ENCODE results near the gene SS18L1.

The SS18L1 gene

DNA sequence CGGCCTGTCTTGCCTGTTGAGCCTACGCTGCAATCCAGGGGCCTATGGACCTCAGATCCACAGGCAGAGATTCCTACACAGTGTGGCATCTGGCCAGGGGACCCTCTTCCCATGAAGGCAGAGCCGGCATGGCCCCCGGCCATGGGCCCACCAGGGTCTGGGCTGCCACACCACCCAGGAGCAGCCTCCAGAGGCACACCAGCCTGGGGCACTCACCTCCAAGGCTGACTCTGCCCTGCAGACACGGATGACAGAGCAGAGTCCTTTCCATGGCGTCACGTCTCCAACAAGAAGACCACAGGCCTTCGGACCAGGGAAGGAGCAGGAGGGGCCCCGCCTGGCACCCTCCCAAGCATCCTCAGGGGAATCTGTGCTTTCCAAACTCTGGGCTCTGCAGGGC is 80.0 kb downstream of the SS18L1 start:
- no peak for DNase-seq (ENCODE audit: low read depth in 1 of 2, low spot score in 1 of 2)

DNA sequence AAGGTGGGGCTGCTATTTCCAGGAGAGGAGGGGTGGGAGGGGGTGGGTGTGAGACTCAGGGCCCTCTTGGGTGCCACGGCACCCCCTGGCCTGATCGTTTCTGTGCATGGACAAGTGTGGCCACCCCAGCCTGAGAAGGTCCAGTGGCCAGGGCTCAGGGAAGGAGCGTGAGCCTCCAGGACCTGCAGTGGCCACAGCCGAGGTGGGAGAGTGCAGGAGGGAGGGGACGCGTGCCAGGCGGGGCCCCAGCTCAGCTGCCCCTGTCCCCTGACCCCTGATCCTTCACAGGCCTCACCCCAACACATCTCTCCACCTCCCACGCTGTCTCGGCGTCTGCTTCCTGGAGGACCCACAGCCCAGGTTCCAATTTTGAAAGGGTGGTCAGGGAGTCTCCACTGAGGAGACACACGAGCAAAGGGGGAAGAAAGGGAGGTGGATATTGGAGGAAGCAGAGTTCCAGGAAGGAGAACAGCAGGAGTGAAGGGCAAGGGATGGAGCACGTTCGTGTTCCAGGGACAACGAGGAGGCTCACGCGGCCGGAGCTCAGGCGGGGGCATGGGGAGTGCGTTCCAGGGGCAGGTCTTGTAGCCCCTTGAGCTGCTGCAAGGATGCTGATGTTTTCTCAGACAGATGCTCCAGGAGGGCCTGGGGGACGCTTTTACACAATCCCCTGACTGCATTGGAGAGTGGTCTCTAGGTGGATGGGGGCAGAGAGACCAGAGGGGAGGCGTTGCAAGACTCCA is 80.7 kb downstream of the SS18L1 start:
- no peak for DNase-seq (ENCODE audit: low read depth in 1 of 2, low spot score in 1 of 2)

DNA sequence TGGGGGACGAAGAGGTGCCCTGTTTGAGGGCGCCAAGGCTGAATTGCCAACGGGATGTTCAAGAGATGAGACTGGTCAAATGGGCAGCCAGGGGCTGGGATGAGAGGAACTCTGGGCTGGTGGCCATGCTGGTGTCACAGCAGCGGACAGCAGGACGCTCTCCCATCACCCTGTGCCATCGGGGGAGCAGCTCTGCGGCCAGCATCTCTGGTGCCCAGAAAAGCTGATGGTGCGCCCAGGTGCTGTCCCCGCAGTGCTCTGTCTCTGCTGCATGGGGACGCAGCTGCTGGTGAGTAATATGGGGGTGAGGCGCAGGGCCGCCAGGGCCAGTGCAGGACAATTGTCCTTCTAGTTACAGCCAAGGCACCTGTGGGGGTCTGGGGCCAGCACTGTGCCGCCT is 81.5 kb downstream of the SS18L1 start:
- no peak for DNase-seq (ENCODE audit: low read depth in 1 of 2, low spot score in 1 of 2)

- no peak for DNase-seq (ENCODE audit: low read depth in 1 of 2, low spot score in 1 of 2)
Measured at GRCh38 chr20:62225820-62226635, 82.5 kb downstream of the SS18L1 start.

DNA sequence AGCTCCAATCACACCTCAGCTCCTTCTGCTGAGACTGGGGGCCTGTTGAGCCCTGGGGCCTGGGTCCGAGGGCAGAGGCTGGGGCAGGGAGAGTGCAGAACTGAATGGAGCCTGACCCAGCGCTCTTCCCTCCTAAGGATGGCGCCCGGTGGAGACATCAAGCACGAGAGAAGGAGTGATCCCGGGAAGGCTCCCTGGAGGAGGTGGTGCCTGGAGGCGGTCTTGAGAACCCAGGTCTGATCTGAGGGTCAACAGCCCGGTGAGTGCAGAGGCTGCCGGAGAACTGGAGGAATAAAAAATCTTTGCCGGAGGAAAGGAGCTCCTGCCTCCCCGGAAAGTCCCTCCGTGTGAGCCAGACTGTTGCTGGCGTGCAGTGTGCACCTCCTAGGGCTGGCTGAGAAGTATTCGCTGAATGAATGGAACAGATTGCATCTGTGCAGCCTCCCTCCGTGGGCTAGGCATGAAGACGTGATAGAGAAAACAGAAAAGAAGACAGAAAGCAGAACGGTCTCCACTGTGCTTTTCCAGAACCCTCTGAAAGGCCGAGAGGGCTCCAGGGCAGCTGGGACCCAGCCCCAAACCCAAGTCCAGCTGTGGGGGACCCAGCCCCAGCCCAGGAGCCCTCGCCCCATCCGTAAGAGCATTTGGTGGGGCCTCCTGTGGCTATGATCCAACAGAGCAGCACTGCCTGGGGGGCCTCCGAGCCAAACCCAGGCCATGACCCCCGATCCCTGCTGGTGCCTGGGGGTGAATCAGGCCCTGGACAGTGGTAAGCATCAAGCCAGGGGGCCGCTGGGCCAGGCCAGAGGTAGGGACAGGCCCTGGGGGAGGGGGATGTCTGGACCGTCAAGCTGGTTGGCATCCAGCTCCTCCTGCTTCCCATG is 83.4 kb downstream of the SS18L1 start:
- no peak for DNase-seq (ENCODE audit: low read depth in 1 of 2, low spot score in 1 of 2)

DNA sequence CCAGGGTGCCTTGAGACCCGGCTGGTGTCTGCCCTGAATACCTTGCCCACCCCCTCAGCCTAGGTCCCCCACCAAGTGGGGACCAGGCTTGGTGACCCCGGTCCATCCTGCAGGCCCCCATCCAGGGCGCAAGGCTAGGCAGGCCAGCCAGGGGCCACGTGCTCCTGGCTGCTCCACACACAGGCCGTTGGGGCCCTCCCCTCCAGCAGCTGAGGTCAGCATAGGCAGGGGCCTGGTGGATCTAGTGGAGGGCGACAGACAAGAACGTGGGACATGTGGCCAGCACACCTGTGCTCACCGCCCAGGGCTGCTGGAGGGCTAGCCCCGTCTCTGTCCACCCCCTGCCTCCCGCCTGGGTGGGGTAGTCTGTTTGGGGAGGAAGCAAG is 84.0 kb downstream of the SS18L1 start:
- no peak for DNase-seq (ENCODE audit: low read depth in 1 of 2, low spot score in 1 of 2)

DNA sequence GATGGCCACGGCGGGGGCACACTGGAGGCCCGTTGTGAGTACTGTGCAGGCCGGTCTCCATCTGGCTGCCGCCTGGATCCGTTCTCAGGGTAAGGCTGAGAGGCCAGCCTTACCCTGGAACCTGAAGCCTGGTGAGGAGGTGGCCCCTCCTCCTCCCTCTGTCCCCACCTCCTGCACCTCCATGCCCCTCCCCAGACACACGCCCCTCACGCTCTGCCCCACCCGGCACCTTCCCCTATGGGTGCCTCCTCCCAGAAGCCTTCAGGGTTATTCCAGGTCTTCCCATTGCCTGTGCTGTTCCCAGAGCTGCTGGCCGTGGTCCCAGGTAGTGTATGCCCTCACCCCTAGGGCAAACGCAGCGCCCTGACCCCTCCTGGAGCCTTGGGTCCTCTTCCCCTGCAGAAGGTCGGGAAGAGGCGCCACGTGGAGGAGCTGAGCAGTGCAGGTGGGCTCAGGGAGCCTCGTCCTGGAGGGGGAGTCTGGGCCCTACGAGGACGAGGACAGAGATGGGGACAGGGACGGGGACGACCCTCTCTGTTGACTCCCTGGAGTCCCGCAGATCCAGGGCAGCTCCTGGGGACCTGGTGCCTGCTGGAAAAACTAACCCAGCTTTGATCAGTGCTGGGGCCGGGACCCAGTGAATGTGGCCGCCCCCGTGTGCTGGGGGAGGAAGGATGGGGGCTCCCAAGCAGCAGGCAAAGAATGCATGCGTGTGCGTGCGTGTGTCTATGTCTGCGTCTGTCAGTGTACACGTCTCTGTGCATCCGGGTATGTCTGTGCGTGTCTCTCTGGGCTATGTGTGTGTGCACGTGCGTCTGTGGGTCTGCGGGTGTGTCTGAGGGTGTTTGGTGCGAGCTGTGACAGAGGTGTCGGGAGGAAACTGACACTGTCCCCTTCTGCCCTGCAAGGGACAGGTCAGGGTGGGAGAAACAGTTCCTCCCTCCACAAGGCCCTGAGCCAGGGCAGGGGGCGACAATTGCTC is 84.7 kb downstream of the SS18L1 start:
- DNase-seq (ENCODE audit: low read depth in 1 of 2, low spot score in 1 of 2), result no peak

GRCh38 chr20:62228982-62229545 is 85.5 kb downstream of the SS18L1 start:
- DNase-seq (ENCODE audit: low read depth in 1 of 2, low spot score in 1 of 2), result no peak

GRCh38 chr20:62229667-62230066 is 86.1 kb downstream of the SS18L1 start:
- no peak for DNase-seq (ENCODE audit: low read depth in 1 of 2, low spot score in 1 of 2)

DNA sequence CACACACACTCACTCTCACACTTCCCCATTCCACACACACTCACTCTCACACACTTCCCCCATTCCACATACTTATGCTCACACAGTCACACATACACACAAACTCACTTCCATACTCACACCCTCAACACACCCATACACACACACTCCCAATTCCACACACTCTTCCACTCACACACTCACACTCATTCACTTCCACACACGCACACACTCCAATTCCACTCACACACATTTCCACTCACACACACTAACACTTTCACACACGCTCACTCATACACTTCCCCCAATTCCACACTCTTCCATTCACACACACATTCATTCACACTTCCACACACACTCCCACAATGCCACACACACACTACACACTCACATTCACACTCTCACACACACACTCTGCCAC is 86.7 kb downstream of the SS18L1 start:
- DNase-seq (ENCODE audit: low read depth in 1 of 2, low spot score in 1 of 2), result no peak

- no peak for DNase-seq (ENCODE audit: low read depth in 1 of 2, low spot score in 1 of 2)
Measured at GRCh38 chr20:62230696-62231095, 87.1 kb downstream of the SS18L1 start.

- DNase-seq (ENCODE audit: low read depth in 1 of 2, low spot score in 1 of 2), result no peak
Measured at GRCh38 chr20:62231292-62231691, 87.7 kb downstream of the SS18L1 start.
